ENCODE measurements around the gene SELENOP.

DNA sequence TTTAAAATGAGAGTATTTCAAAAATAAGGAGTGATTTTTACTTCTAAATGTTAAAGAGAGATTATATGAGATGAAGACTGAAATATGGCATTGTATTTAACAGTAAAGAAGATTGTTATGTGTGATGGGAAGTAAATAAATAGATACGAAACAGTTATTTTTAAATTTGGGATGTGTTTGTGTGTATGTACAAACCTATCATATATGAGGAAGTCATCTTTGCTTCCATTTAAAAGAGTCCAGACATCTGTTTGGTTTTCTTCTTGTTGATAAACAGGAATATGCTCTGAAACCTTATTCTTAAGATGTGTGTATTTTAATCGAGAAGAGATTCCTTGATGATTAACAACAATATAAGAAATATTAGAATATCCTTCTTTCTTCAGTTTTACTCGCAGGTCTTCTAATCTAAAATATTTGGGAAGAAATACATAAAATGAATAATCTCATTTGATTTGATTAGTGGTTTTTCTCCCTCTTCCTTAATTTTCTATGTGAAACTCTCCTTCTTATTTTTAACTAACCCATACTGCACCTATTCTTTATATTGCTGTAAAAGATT lies 4.9 kb downstream of the SELENOP start:
- TF ChIP-seq, protein P1, sequence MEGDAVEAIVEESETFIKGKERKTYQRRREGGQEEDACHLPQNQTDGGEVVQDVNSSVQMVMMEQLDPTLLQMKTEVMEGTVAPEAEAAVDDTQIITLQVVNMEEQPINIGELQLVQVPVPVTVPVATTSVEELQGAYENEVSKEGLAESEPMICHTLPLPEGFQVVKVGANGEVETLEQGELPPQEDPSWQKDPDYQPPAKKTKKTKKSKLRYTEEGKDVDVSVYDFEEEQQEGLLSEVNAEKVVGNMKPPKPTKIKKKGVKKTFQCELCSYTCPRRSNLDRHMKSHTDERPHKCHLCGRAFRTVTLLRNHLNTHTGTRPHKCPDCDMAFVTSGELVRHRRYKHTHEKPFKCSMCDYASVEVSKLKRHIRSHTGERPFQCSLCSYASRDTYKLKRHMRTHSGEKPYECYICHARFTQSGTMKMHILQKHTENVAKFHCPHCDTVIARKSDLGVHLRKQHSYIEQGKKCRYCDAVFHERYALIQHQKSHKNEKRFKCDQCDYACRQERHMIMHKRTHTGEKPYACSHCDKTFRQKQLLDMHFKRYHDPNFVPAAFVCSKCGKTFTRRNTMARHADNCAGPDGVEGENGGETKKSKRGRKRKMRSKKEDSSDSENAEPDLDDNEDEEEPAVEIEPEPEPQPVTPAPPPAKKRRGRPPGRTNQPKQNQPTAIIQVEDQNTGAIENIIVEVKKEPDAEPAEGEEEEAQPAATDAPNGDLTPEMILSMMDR (IDR thresholded peaks at IDR 0.05; ENCODE audit: poor library complexity, severe bottlenecking): no peak
- TF ChIP-seq EZH2 (IDR thresholded peaks at IDR 0.05; ENCODE audit: borderline replicate concordance, insufficient read depth, low read length, poor library complexity, severe bottlenecking): no peak
- TF ChIP-seq RAD21 (conservative IDR thresholded peaks at IDR 0.05): no peak
- no peak for TF ChIP-seq POLR2AphosphoS5 (IDR thresholded peaks at IDR 0.05)
- no peak for TF ChIP-seq MXI1 (conservative IDR thresholded peaks at IDR 0.05; ENCODE audit: poor library complexity, severe bottlenecking)
- TF ChIP-seq TAF1 (IDR thresholded peaks at IDR 0.05; ENCODE audit: low read depth): no peak
- no peak for TF ChIP-seq EP300 (conservative IDR thresholded peaks at IDR 0.05; ENCODE audit: poor library complexity, severe bottlenecking)

Data from neural cell (in vitro differentiated cells).